HG03060 (cell line): Measurements from ENCODE around the gene RNF7.
"Not testable (repeated sequence)": the region's sequence is repeated elsewhere in the genome, so short reads cannot be mapped to it uniquely, and the experiment has no call there.

ENCODE experiments used
- ATAC-seq: cut with Tn5 transposase; IDR thresholded peaks from one replicate; pipeline ENCODE4 v1.9.1; 2021; ENCODE audit warnings: low read depth, moderate number of reproducible peaks; ENCODE audit not compliant: unreplicated experiment

Gene RNF7

GRCh38 chr3:141738022-141738890, at the start of gene RNF7:
RNF7 (plus strand) TSS chr3:141738298; CDS start chr3:141738342, 44 bp downstream.
- ATAC-seq: peak; percentile 85

- ATAC-seq: no peak
Measured at GRCh38 chr3:141690431-141691072, 47.5 kb upstream of the RNF7 start.

DNA sequence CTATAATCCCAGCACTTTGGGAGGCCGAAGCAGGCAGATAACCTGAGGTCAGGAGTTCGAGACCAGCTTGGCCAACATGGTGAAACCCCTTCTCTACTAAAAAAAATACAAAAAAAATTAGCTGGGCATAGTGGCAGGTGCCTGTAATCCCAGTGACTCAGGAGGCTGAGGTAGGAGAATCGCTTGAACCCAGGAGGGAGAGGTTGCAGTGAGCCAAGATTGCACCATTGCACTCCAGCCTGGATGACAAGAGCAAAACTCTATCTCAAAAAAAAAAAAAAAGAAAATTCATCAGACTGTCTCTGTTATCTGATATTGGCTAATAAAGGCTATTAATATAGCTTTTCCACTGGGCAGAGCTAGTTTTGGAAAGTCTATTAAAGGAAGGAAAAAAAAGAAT, 46.6 kb upstream of the RNF7 start:
- ATAC-seq: not testable (repeated sequence)

DNA sequence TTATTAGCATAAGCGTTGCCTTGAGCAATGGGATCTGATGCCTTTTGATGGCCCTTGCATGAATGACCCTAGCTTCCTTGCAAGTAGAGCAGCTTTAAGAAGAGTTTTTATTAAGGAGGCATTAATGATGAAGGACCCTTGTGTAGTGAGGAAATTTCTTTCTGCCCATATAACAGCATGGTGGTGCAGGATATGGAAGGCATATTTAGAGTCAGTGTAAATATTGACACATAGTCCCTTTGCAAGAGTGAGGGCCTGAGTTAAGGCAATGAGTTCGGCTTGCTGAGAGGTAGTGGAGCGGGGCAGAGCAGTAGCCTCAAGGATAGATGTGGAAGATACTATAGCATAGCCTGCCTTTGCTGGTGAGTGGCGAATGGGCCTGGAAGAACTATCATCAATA, 45.1 kb upstream of the RNF7 start:
- ATAC-seq: not testable (repeated sequence)

DNA sequence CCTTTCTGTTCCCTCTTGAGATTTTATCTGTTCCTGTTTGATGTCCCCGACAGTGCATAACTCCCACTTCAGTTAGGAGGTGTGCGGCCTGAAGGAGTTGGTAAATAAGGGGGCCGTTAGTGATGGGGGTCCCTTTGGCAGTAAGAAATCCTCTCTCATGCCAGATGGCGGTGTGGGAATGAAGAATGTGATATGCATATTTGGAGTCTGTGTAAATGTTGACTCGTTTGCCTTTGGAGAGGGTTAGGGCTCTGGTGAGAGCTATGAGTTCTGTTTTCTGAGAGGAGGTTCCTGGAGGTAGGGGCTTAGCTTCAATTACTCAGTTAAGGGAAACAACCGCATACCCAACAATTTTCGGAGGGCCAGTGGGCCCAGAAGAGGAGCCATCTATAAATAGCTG, 38.8 kb upstream of the RNF7 start:
- no peak for ATAC-seq

GRCh38 chr3:141699897-141700296, 38.2 kb upstream of the RNF7 start:
- no peak for ATAC-seq

DNA sequence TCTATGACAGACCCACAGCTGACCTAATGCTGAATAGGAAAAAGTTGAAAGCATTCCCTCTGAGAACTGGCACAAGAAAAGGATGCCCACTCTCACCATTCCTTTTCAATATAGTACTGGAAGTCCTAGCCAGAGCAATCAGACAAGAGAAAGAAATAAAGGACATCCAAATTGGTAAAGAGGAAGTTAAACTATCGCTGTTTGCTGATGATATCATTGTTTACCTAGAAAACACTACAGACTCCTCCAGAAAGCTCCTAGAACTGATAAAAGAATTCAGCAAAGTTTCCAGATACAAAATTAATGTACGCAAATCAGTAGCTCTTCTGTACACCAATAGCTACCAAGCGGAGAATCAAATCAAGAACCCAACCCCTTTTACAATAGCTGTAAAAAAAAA, 34.7 kb upstream of the RNF7 start:
- not testable (repeated sequence) for ATAC-seq

GRCh38 chr3:141707741-141708203, 30.3 kb upstream of the RNF7 start:
- no peak for ATAC-seq

DNA sequence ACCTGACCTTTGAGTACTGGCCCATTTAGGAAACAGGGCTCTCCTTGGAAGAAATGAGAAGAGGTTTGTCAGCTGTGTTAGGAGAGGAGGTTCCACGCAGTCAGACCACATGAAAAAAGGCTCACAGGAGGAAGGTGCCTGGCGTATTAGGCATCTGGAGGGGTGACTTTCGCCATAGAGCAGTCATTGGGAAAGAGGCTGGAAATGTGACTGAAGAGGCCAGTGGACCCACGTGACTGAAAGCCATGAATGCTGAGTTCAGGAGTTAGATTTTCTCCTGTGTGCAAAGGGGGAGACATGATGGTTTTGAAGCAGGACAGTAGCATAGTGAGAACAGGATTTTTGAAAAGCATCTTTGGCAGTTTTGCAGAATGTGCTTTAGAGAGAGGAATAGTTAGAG, 29.7 kb upstream of the RNF7 start:
- no peak for ATAC-seq

- no peak for ATAC-seq
Measured at GRCh38 chr3:141709126-141709770, 28.9 kb upstream of the RNF7 start.

DNA sequence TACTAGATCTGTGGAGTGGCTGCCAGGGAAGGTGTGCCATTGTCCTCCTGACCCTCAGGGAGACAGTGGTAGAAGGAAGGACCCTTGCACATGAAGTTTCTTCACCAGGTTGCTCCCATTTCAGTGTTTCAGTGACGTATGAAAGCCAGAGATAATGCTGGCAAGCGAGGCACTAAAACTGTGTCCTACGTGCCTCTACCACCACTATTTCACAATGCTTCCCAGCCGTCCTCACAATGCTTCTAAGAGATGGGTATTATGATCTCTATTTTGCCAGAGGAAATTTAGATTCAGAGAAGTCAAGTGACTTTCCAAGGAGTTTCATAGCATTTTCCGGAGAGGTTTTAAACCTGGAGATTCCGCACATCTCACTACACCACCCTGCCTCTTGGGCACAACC, 28.0 kb upstream of the RNF7 start:
- ATAC-seq: no peak

- ATAC-seq: no peak
Measured at GRCh38 chr3:141710888-141711616, 27.0 kb upstream of the RNF7 start.

DNA sequence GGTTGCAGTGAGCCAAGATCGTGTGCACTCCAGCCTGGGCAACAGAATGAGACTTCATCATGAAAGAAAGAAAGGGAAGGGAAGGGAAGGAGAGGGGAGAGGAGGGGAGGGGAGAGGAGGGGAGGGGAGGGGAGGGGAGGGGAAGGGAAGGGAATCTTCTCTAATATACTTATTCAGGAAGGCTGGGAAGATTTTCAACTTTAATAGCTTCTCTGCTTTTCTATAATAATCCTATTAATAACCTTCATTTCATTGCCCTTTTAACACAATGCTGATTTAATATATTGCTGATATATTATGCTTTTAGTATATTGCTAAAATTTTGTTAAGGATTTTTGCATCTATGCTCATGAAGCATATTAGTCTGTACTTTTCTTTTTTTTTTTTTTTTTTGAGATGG, 23.4 kb upstream of the RNF7 start:
- no peak for ATAC-seq

- no peak for ATAC-seq
Measured at GRCh38 chr3:141722081-141722480, 16.0 kb upstream of the RNF7 start.

GRCh38 chr3:141722648-141723047, 15.4 kb upstream of the RNF7 start:
- no peak for ATAC-seq

DNA sequence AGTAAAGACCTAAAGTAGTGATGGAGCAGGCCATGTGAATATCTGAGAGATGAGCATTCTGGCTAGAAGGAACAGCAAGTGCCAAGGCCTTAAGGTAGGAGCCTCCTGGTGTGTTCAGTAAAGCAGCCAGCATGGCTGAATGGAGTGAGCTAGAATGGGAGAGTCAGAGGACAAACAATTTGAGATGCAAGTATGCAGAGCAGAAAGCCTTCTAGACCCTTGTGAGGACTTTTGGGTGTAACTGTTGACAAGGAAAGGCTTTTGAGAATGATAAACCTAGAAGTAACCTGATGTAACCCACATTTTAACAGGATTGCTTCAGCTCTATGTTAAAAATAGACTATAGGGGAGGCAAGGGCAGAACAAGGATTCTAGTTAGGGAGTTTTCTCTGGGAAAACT, 14.8 kb upstream of the RNF7 start:
- ATAC-seq: no peak

- ATAC-seq: no peak
Measured at GRCh38 chr3:141724186-141724585, 13.9 kb upstream of the RNF7 start.

DNA sequence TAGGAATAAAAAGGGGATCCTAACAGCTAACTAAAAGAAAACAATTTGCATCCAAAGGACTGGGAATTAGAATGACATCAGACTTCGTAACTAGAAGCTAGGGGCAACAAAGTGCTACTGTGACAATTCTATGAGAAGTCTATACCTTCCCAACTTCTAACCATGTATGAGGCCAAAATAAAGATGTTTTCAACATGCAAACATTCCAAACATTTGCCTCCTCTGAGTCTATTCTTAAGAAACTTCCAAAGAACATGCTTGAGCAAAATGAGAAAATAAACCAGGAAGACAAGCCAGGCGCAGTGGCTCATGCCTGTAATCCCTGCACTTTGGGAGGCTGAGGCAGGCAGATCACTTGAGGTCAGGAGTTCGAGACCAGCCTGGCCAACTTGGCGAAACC, 13.1 kb upstream of the RNF7 start:
- ATAC-seq: no peak

DNA sequence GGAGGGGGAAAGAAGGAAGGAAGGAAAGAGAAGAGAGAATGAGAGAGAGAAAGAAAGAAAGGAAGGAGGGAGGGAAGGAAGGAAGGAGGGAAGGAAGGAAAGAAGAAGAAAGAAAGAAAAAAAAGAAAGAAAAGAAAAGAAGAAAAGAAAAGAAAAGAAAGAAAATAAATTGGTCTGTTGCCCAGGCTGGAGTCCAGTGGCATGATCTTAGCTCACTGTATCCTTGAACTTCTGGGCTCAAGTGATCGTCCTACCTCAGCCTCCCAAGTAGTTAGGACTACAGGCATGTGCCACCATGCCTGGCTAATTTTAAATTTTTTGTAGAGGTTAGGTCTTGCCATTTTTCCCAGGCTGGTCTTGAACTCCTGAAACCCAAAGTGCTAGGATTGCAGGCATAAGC, 11.6 kb upstream of the RNF7 start:
- ATAC-seq: no peak

DNA sequence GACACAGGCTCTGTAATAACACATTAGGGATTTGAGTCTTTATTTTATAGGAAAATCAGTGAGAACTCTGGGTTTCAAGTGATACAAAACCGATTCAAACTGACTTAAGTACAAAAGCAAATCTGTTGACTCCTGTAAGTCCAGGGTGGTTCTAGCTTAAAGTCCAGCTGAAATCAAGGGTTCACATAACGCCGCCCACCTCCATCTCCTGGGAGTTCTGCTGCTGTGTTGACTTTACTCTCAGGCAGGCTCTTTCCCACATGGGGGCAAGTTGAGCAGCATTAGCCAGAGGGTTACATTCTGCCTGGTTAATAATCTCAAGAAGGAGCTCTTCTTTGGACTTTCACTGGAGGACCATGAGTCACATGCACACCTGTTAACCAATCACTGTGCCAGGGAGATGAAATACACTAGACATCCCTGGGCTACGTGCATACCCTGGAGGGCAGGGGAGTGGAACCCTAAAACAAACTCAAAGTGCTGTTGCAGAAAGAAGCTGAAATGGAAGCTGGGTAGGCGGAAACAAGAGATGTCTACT, 9.7 kb upstream of the RNF7 start:
- no peak for ATAC-seq
